Erythroblast (primary cell): ENCODE results near the gene NOX5.

Experiments used
- GATA1 ChIP-seq: IDR thresholded peaks from 2 replicates; pipeline ENCODE4 v1.6.1; 2011; ENCODE audit warnings: low read depth, mild to moderate bottlenecking, control low read depth, low read length, moderate library complexity
- POLR2A ChIP-seq: IDR thresholded peaks from 2 replicates; pipeline ENCODE4 v1.6.1; 2011; ENCODE audit warnings: mild to moderate bottlenecking, low read length

- TF ChIP-seq POLR2A: no peak
- no peak for TF ChIP-seq GATA1
Observed at GRCh38 chr15:68979006-68979405, 35.5 kb upstream of the NOX5 start.
